ENCODE measurements around the gene SLC17A3.

Gene SLC17A3

GRCh38 chr6:25874118-25874517, at the start of gene SLC17A3:
TSS of gene SLC17A3 (minus strand) at chr6:25874243. CDS start at chr6:25868387, 5,856 bp downstream.
- DNase-seq: no peak

GRCh38 chr6:25922301-25922700, 48.3 kb upstream of the SLC17A3 start:
- DNase-seq: no peak

- no peak for DNase-seq
Measured at GRCh38 chr6:25921525-25922203, 47.6 kb upstream of the SLC17A3 start.

GRCh38 chr6:25919657-25920056, 45.6 kb upstream of the SLC17A3 start:
- no peak for DNase-seq

- no peak for DNase-seq
Measured at GRCh38 chr6:25918083-25918683, 44.1 kb upstream of the SLC17A3 start.

- DNase-seq: no peak
Measured at GRCh38 chr6:25916789-25917490, 42.9 kb upstream of the SLC17A3 start.

- DNase-seq: no peak
Measured at GRCh38 chr6:25916330-25916729, 42.3 kb upstream of the SLC17A3 start.

GRCh38 chr6:25913741-25914140, 39.7 kb upstream of the SLC17A3 start:
- DNase-seq: no peak

GRCh38 chr6:25911351-25911750, 37.3 kb upstream of the SLC17A3 start:
- no peak for DNase-seq

GRCh38 chr6:25907475-25908014, 33.5 kb upstream of the SLC17A3 start:
- DNase-seq: no peak

GRCh38 chr6:25903467-25904099, 29.5 kb upstream of the SLC17A3 start:
- no peak for DNase-seq

- no peak for DNase-seq
Measured at GRCh38 chr6:25902071-25902470, 28.0 kb upstream of the SLC17A3 start.

- DNase-seq: no peak
Measured at GRCh38 chr6:25900843-25901242, 26.8 kb upstream of the SLC17A3 start.

- DNase-seq: no peak
Measured at GRCh38 chr6:25899580-25900408, 25.8 kb upstream of the SLC17A3 start.

GRCh38 chr6:25899123-25899522, 25.1 kb upstream of the SLC17A3 start:
- no peak for DNase-seq

GRCh38 chr6:25898289-25898977, 24.4 kb upstream of the SLC17A3 start:
- DNase-seq: no peak

GRCh38 chr6:25896252-25896651, 22.2 kb upstream of the SLC17A3 start:
- no peak for DNase-seq

GRCh38 chr6:25895771-25896170, 21.7 kb upstream of the SLC17A3 start:
- no peak for DNase-seq

- DNase-seq: no peak
Measured at GRCh38 chr6:25893778-25894177, 19.7 kb upstream of the SLC17A3 start.

GRCh38 chr6:25892877-25893276, 18.8 kb upstream of the SLC17A3 start:
- no peak for DNase-seq

GRCh38 chr6:25889877-25890853, 16.1 kb upstream of the SLC17A3 start:
- no peak for DNase-seq
